Uterus (tissue), 2 donors: Measurements from ENCODE around the gene BSN.
"Not testable (repeated sequence)": the region's sequence is repeated elsewhere in the genome, so short reads cannot be mapped to it uniquely, and the experiment has no call there.

ENCODE experiments used
- POLR2A ChIP-seq, 2 donors: fragments of 450-650 bp; IDR thresholded peaks; one replicate each; pipeline ENCODE4 v1.6.1; 2016; ENCODE audit warnings: antibody characterized with exemption in 2 of 2, mild to moderate bottlenecking in 1 of 2, moderate library complexity in 1 of 2
- TF ChIP-seq, protein P1 (sequence below), 4 experiments: fragments of 200-600 bp in 2 of 4; fragments of 450-650 bp in 2 of 4; sonication (generic) in 2 of 4; IDR thresholded peaks; one replicate each; pipeline ENCODE4 v1.5.1; 2016 to 2019; ENCODE audit warnings: antibody characterized with exemption in 4 of 4, mild to moderate bottlenecking in 2 of 4, moderate library complexity in 1 of 4

DNA sequence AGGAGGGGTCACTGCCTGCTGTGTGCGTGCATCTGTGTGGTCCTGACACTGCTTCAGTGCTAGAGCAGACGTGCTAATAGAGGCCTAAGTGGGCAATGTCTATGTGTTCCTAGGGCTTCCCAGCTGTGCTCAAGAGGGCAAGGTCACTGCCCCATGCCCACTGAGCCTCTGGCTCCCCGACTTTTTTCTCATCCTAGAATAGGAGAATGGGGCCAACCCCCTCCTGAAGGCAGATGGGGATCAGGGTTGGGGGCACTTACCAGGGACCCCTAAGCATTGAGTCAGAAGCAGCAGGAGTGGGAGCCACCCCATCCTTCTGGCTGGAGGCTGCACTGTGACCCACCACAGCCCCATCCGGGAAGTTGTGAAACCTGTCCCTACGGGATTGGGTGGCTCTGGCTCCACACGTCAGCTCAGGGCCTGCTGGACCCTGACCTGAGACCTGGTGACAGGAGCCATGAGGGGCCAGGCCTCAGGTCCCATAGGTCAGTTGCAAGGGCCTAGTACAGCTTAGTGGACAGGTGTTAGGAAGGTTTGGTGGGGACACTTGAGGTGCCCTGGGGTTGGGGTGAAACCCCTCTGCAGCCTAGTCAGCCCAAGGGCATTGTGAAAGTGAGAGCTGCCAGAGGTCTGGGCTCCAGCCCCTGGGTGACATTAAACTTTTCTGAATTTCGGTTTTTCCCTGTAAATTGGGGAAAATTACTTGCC is 134.2 kb downstream of the BSN start:
- TF ChIP-seq, protein P1, sequence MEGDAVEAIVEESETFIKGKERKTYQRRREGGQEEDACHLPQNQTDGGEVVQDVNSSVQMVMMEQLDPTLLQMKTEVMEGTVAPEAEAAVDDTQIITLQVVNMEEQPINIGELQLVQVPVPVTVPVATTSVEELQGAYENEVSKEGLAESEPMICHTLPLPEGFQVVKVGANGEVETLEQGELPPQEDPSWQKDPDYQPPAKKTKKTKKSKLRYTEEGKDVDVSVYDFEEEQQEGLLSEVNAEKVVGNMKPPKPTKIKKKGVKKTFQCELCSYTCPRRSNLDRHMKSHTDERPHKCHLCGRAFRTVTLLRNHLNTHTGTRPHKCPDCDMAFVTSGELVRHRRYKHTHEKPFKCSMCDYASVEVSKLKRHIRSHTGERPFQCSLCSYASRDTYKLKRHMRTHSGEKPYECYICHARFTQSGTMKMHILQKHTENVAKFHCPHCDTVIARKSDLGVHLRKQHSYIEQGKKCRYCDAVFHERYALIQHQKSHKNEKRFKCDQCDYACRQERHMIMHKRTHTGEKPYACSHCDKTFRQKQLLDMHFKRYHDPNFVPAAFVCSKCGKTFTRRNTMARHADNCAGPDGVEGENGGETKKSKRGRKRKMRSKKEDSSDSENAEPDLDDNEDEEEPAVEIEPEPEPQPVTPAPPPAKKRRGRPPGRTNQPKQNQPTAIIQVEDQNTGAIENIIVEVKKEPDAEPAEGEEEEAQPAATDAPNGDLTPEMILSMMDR (IDR thresholded peaks at IDR 0.05), result not testable (repeated sequence)
- not testable (repeated sequence) for TF ChIP-seq POLR2A (IDR thresholded peaks at IDR 0.05)
